HepG2 (cell line): Measurements from ENCODE around the gene TPO.

Source experiments
- ARNT ChIP-seq: fragments of 450-650 bp; IDR thresholded peaks from 2 replicates; pipeline ENCODE4 v1.6.1; 2017
- CBX5 ChIP-seq: sonication (generic); formaldehyde crosslinking; IDR thresholded peaks from 2 replicates; pipeline ENCODE4 v1.4.0; 2020; ENCODE audit warnings: missing genetic modification reagents, borderline replicate concordance
- ETV6 ChIP-seq: sonication (generic); formaldehyde crosslinking; conservative IDR thresholded peaks from 2 replicates; pipeline ENCODE4 v1.4.0; 2020; ENCODE audit warnings: missing genetic modification reagents
- HNRNPL ChIP-seq: fragments of 200-400 bp; formaldehyde crosslinking; IDR thresholded peaks from 2 replicates; pipeline ENCODE4 v1.6.1; 2017; ENCODE audit warnings: mild to moderate bottlenecking, low read depth, low read length
- MAFF ChIP-seq: IDR thresholded peaks from 2 replicates; pipeline ENCODE4 v1.6.1; 2011; ENCODE audit warnings: low read depth, low read length, improper control_type of control experiment
- MXI1 ChIP-seq: IDR thresholded peaks from 3 replicates; pipeline ENCODE4 v1.6.1; 2012; ENCODE audit warnings: low read depth, low read length, inconsistent platforms, borderline replicate concordance
- POLR2A ChIP-seq, 2 experiments: IDR thresholded peaks; 2 replicates each; pipeline ENCODE4 v1.6.1; 2011; ENCODE audit warnings: low read depth in 2 of 2, low read length in 2 of 2, mild to moderate bottlenecking in 1 of 2, moderate library complexity in 1 of 2; ENCODE audit not compliant: insufficient read depth in 1 of 2
- SIN3A ChIP-seq: IDR thresholded peaks from 2 replicates; pipeline ENCODE4 v1.6.1; 2011; ENCODE audit warnings: low read depth, mild to moderate bottlenecking, control low read depth, low read length, borderline replicate concordance
- TF ChIP-seq, protein P1 (sequence below): sonication (generic); formaldehyde crosslinking; IDR thresholded peaks from 2 replicates; pipeline ENCODE4 v1.5.0; 2020; ENCODE audit warnings: mild to moderate bottlenecking, missing genetic modification reagents, moderate library complexity
- TF ChIP-seq, protein P2 (sequence below): sonication (generic); formaldehyde crosslinking; IDR thresholded peaks from 2 replicates; pipeline ENCODE4 v1.4.0; 2020; ENCODE audit warnings: missing genetic modification reagents
- TF ChIP-seq, protein P3 (sequence below): IDR thresholded peaks from 2 replicates; pipeline ENCODE4 v1.6.1; 2012; ENCODE audit warnings: inconsistent platforms
- TF ChIP-seq, protein P4 (sequence below), 2 experiments: sonication (generic) in 1 of 2; formaldehyde crosslinking in 1 of 2; IDR thresholded peaks; 2 replicates each; pipeline versions ENCODE4 v1.5.1 to v1.6.1; 2011 to 2020; ENCODE audit warnings: borderline replicate concordance in 1 of 2, low read depth in 1 of 2, low read length in 1 of 2, mild to moderate bottlenecking in 1 of 2, missing genetic modification reagents in 1 of 2, moderate library complexity in 1 of 2
- TF ChIP-seq, protein P5 (sequence below): sonication (generic); formaldehyde crosslinking; IDR thresholded peaks from 2 replicates; pipeline ENCODE4 v1.4.0; 2020; ENCODE audit warnings: missing genetic modification reagents

DNA sequence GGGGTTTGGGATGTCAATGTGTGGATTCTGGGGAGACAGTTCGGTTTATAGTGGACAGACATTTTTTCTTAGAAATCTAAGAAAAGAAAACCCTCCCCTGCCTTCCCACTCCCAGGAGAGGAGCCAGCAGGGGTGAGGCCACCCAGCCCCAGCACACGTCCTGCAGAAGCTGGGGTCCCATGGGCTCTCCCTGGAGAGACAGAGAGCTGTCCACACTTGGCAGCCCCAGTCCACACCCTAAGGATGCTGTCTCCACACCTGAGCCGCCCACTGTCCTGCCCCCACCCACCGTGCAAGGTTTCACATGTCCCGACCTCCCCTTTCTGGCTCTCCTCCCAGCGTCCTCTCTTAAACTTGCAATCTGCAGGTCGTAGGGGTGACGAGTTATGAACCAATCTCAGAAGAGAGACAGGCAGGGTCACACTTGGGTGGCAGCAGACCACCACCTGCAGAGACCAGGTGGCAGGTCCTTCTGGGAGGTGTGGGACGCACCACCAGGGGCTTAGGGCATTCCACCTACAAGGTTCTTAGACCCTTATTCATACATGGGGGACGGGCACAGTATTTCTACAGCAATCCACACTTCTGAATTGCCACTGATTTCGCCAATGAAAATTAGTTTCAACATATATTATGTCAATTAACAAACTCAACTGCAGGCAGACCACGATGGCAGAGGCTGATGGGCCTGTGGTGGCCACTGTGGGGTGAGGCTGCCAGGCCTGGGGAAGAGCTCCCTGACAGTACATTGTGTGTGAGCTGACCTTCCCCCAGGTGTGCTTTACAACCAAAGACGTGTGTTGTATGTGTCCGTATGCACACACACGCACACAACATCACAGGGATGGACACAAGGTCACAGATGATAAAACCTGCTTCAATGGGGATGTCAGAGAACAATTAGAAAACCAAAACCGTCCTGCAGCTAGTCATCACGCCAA lies 158.5 kb downstream of the TPO start:
- TF ChIP-seq, protein P1, sequence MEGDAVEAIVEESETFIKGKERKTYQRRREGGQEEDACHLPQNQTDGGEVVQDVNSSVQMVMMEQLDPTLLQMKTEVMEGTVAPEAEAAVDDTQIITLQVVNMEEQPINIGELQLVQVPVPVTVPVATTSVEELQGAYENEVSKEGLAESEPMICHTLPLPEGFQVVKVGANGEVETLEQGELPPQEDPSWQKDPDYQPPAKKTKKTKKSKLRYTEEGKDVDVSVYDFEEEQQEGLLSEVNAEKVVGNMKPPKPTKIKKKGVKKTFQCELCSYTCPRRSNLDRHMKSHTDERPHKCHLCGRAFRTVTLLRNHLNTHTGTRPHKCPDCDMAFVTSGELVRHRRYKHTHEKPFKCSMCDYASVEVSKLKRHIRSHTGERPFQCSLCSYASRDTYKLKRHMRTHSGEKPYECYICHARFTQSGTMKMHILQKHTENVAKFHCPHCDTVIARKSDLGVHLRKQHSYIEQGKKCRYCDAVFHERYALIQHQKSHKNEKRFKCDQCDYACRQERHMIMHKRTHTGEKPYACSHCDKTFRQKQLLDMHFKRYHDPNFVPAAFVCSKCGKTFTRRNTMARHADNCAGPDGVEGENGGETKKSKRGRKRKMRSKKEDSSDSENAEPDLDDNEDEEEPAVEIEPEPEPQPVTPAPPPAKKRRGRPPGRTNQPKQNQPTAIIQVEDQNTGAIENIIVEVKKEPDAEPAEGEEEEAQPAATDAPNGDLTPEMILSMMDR (CRISPR knock-in tag): no peak
- TF ChIP-seq, protein P2, sequence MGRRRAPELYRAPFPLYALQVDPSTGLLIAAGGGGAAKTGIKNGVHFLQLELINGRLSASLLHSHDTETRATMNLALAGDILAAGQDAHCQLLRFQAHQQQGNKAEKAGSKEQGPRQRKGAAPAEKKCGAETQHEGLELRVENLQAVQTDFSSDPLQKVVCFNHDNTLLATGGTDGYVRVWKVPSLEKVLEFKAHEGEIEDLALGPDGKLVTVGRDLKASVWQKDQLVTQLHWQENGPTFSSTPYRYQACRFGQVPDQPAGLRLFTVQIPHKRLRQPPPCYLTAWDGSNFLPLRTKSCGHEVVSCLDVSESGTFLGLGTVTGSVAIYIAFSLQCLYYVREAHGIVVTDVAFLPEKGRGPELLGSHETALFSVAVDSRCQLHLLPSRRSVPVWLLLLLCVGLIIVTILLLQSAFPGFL (CRISPR knock-in tag): no peak
- no peak for TF ChIP-seq CBX5 (CRISPR knock-in tag)
- no peak for TF ChIP-seq POLR2A (IDR thresholded peaks at IDR 0.05; ENCODE audit: insufficient read depth in 1 of 2, low read depth in 2 of 2, low read length in 2 of 2)
- no peak for TF ChIP-seq MXI1
- TF ChIP-seq SIN3A: no peak
- TF ChIP-seq MAFF: no peak
- no peak for TF ChIP-seq HNRNPL
- no peak for TF ChIP-seq ARNT
- no peak for TF ChIP-seq ETV6 (CRISPR knock-in tag)
- TF ChIP-seq, protein P3, sequence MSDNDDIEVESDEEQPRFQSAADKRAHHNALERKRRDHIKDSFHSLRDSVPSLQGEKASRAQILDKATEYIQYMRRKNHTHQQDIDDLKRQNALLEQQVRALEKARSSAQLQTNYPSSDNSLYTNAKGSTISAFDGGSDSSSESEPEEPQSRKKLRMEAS: no peak
- TF ChIP-seq, protein P4, sequence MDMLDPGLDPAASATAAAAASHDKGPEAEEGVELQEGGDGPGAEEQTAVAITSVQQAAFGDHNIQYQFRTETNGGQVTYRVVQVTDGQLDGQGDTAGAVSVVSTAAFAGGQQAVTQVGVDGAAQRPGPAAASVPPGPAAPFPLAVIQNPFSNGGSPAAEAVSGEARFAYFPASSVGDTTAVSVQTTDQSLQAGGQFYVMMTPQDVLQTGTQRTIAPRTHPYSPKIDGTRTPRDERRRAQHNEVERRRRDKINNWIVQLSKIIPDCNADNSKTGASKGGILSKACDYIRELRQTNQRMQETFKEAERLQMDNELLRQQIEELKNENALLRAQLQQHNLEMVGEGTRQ (IDR thresholded peaks at IDR 0.05; ENCODE audit: low read depth, low read length): no peak
- TF ChIP-seq, protein P4 (CRISPR knock-in tag; IDR thresholded peaks at IDR 0.05; ENCODE audit: borderline replicate concordance): no peak
- TF ChIP-seq, protein P5, sequence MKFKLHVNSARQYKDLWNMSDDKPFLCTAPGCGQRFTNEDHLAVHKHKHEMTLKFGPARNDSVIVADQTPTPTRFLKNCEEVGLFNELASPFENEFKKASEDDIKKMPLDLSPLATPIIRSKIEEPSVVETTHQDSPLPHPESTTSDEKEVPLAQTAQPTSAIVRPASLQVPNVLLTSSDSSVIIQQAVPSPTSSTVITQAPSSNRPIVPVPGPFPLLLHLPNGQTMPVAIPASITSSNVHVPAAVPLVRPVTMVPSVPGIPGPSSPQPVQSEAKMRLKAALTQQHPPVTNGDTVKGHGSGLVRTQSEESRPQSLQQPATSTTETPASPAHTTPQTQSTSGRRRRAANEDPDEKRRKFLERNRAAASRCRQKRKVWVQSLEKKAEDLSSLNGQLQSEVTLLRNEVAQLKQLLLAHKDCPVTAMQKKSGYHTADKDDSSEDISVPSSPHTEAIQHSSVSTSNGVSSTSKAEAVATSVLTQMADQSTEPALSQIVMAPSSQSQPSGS: no peak
